NCI-H128 (cell line): ENCODE data around the gene UTF1.
"Not testable (repeated sequence)": the region's sequence is repeated elsewhere in the genome, so short reads cannot be mapped to it uniquely, and the experiment has no call there.

Source experiments
- DNase-seq: peaks from one replicate; lab custom pipeline; 2025; ENCODE audit not compliant: unreplicated experiment; lab: John Stamatoyannopoulos, UW

Gene UTF1

DNA sequence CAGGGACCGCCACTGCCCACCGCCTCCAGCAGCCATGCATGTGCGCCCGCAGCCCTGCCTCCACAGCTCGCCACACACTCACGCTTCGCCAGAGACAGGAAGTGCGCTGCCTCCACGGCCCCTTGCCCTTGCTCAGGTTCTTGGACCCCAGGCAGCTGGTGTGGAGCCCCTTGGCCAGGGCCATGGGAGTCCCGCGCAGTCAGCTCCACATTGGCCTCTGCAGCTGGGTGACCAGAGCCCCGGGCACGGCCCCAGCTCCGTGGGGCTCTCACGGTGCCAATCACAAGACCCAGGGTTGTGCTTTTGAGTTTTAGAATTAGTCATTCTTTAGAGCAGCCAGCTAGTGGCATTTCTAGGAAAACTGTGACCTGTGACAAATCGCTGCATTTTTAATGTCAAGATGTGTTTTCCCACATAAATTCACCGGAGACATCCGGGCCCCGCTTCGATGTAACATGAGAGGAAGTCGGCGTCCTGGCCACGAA is 4.3 kb upstream of the UTF1 start:
- no peak for DNase-seq

DNA sequence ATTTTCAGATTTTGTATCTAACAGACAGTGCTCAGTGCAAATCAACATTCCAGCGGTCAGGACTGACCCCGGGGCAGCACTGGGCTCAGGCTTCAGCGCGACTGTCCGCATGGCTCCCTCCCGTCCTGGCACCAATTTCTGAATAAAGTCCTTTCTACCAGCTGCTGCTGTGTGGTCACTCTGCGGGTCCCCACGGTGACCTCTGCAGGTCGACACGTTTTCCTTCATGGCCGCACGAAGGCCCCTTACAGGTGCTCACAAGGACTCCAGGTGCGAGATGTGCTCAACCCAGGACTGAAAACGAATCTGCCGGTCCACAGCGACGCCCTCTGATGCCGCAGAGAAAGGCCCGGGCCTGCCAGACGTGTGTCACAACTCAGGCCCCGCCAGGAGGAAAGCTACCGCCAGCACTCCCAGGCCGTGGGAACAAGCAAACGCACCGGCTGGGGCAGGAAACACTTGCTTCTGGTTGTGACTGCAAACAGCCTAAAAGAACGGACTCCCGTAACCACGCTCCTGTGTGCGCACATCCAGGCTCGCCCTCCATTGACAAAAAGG is 3.7 kb upstream of the UTF1 start:
- DNase-seq, result no peak

DNA sequence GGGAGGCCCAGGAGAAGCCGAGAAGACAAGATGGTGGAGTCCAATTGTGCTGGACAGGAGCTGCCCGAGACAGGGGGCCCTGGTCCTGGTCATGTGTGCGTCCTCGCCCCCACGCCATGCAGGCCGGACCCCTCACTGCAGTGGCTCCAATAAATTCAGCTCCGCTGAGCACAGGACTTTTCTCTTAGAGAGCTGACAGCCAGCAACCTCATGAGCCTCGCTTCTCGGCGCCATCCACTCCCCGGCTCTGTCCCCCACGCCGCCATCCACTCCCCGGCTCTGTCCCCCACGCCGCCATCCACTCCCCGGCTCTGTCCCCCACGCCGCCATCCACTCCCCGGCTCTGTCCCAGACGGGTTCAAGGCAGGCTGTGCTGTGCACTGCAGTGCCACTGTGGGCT is 2.8 kb upstream of the UTF1 start:
- DNase-seq, result no peak

DNA sequence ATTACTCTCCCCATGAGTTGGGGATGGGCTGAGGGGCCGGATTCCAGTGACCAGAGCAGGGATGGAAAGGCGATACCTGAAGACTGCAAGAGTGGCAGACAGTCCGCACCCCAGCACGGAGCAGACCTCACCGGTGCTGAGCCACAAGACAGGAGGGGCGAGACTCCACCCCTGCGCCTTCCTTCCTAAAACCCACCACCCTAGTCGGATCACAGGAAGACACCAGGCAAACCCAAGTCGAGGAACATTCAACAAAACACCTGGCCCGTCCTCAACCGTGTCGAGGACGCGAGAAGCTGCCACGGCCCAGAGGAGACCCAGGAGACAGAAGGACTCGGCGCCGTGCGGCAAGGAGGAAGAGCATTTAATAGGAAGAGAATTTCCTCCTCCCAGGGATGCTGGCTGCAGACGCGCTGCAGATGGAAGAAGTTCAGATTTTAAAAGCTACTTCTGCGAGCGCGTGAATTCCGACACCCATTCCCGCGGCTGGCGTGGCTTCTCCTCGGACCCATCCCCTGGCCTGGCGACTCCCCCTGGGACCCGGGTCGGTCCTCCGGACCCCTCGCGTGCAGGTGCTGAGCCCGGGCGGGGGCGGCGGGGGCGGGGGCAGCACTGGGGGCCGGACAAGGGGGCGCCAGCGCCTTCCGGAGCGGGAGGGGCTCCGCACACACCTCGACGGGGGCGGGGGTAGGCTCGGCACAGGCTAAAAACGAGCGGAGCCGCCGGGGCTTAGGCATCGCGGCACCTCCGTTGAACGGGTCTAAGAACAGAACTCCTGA is 563 bp upstream of the UTF1 start:
- DNase-seq, result no peak

DNA sequence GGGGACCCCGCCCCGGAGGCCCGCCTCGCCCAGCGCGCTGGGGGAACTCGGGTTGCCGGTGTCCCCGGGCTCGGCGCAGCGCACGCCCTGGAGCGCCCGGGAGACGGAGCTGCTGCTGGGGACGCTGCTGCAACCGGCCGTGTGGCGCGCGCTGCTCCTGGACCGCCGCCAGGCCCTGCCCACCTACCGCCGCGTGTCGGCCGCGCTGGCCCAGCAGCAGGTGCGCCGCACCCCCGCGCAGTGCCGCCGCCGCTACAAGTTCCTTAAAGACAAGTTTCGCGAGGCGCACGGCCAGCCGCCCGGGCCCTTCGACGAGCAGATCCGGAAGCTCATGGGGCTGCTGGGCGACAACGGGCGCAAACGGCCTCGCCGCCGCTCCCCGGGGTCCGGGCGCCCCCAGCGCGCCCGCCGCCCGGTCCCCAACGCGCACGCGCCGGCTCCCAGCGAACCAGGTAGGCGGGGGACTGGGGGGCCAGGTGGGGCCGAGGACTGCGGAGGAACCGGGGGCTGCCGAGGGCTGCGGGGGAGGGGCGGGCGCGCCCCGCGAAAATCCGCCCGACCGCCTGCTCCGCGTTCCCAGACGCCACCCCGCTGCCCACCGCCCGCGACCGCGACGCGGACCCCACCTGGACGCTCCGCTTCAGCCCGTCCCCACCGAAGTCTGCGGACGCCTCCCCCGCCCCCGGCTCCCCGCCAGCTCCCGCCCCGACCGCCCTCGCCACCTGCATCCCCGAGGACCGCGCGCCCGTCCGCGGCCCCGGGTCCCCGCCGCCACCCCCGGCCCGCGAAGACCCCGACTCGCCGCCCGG is 574 bp downstream of the UTF1 start:
- DNase-seq, result no peak

DNA sequence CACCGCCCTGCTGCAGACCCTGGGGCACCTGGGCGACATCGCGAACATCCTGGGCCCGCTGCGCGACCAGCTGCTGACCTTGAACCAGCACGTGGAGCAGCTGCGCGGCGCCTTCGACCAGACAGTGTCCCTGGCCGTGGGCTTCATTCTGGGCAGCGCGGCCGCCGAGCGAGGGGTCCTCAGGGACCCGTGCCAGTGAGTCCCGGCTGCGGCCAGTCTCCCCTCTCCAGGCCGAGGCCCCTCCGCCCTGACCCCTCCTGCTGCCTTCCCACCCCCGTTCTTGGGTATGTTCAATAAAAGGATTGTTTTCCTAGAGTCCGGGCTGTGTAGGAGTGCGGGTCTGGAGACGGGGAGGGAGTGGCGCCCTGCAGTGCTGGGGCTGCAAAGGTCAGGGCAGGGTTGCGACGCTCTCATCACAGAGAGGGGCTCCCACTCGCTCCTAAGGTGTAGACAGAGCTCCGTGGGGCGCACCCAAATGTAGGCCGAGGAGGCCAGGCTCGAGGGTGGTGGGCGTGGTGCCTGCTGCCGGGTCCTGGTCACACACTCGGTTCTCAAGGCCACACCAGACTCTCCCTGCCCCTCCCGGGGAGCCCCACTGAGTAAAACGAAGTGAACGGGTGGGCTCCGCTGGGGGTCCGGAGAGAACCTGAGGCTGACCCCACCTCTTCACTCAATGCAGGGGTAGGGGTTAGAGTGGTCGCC is 1.4 kb downstream of the UTF1 start:
- DNase-seq, result no peak

DNA sequence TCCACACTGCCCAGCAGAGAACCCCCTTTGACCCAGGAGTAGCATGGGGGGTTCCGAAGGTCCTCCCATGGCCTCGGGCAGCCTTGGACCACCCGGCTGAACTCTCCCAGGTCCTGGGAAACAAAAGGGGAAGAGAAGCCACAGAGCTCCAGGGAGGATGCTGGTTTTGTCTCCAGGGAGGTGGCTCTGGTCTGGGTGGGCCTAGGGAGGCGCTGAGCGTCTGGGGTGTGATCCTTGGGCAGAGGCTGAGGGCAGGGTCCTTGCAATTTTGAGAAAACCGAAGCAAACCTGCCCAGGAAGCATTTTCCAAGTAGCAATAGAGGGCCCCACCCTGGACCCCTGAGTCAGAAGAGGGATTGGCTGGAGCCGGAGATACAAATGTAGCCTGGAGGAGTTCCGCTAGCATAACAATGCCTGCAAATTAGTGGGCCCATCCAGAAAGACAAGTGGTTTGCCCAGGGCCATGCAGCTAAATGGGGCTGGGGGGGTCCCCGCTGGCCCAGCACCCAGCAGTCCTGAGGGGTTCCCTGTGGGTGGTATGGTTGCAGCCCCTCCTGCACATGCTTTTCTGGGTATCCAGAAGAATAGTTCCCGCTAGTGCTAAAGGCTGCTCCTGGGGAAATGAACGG is 2.0 kb downstream of the UTF1 start:
- DNase-seq, result no peak

DNA sequence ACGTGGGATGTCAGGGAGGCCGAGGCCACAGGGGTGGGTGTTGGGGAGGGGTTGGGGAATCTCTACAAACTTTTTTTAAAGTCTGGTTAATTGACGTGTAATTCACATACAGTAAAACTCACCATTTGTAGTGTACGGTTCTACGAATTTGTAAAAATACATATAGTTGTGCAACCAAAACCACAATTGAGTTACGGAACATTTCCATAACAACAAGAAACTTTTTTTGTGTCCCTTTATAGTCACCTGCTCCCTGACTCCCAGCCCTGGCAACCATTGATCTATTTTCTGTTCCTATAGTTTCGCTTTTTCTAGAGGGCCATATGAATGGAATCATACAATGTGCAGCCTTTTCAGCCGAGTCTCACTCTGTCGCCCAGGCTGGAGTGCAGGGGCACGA is 4.8 kb downstream of the UTF1 start:
- not testable (repeated sequence) for DNase-seq

DNA sequence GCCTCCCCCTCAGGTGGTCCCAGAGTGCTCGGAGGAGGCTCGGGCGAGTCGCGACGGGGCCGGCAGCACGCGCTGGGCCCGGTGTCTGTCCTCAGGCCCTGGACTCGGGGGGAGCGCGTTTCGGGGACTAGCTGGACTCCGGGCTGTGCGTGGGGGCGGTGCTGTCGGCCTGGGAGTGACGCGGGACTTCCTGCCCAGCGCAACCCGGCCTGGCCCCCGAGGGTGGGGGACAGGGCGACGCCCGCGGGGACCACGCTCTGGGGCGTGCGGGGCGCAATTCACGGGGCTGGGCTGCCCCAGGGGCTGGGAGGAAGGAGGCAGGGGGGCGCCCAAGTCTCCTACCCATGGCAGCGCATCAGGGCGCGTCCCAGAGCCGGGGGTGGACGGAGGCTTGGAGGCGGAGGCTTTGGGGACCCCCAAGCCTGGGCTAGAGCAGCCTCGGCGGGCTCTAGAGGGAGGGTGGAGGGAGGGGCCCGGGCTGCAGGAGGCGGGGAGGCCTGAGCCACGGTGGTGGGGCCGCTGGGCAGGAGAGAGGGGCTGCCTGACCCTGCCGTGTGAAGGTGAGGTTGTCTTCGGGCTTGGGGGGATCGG is 5.3 kb downstream of the UTF1 start:
- DNase-seq, result no peak

DNA sequence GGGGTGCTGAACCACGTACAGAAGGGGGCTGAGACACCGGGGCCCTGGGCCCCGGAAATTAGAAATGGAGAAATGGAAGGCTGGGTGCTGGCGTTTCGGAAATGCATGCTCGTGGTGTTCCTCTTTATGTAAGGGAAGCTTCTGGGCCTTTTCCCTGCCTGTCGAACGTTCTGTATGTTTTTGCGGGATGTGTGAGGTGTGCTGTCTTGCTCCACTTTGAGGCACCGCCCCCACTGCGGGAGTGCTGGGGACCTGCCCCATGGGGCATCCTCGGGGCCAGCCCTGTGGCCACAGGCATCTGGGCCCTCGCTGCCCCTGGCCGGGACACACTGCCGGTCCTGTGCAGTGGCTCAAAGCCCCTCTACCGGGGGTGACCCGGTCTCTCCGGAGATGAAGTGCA is 5.9 kb downstream of the UTF1 start:
- DNase-seq, result no peak

DNA sequence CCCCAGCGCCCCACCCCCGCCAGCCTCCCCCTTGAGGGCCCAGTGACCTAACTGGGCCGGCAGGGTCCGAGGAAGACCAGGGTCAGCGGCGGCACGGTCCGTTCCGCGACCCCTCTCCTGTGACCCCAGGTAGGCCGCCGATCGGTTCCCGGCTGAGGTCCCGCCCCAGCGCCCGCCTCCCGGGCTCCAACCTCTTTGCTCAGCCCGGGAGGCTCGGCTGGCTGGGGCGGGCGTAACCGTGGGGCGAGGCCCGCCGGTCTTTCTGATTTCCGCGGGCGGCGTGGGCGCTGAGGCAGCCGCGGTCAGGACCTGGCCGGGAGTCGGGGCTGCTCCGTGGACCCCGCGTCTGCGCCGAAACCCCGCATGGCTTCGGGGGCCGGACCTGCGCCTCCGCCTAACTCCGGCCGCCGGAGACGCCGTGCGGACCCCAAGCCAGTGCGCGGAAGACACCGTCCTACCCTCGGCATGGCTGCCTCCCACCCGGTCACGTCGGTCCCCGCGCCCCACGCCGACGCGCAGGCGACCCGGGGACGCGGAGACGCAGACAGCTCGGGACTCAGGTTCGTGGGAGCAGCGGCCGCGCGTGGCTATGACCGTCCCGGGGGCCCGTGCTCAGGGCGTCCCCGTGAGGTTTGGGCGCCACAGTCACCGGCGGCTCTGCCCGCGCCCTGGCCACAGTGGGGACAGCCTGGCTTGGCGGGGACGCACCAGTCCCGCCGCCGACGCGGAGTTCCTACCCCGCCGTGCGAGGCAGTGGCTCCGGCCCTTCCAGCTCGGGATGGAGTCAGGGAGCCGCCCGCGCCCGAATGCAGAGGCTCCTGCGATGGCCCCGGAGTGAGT is 6.6 kb downstream of the UTF1 start:
- no peak for DNase-seq

DNA sequence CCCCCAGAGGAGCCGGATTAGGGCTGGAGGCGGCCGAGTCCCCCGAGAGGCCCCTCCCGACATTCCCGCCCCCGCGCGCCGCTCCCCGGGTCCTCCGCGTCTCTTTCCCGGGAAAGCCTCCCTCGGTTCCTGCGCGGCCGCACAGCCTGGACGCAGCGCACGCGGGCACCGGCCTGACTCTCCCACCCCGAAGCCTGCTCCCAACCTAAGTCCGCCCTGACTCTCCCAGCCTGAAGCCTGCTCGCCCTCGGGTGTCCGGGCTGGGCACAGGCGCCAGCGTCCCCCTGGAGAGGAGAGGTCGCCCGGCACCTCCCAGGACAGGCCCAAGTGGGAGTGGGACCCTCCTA is 7.2 kb downstream of the UTF1 start:
- no peak for DNase-seq

DNA sequence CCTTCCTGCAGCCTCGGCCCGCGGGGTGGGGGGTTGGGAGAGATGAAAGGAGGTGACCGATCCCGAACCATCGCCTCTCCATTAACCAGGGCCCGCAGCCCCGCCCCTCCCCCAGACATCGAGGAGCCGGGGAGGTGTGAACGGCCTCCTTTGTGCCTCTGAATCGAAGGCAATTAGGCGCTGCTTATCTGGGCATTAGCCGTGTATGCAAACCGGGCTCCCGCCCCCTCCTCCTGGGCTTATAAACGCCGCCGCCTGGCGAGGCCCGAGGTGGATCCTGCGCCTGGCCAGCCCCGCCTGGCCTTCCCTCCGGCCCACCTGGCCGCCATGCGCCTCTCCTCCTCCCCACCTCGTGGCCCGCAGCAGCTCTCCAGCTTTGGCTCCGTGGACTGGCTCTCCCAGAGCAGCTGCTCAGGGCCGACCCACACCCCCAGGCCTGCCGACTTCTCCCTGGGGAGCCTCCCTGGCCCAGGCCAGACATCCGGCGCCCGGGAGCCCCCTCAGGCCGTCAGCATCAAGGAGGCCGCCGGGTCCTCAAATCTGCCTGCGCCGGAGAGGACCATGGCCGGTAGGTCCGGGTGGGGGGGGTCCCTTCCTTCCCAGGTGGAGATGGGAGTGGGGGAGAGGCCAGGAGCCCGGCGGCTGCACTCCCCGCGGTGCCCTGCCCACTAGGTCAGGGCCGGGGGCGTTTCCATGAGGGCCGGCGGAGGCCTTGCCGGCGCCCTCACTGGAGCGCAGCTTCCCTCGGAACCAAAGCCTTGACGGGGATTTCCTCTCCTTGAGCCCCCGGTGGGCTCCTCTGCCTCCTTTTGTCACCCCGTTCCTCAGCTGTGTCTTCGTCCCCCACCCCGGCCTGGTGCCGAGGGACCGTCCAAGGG is 7.8 kb downstream of the UTF1 start, which contains the start of gene VENTX:
TSS of gene VENTX (plus strand) at position 268 of the 878 bp plus-strand sequence. CDS start at position 328, 60 bp downstream.
- DNase-seq, result no peak

DNA sequence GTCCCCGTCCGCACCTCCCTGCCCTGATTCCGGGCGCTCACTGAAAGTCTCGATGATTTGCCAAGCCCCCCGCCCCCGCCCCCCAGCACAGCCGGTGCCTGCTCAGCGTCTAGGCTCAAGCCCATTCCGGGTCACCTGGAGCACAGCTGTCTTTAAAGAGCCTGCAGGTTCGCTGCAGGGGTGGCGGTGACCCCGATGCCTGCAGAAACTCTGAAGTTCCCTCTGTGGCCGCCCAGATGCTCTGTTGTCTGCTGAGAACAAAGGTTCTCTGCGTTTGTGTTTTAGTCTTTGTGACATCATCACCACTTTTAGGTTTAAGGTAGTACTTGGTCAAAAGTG is 8.4 kb downstream of the UTF1 start:
- DNase-seq, result no peak

DNA sequence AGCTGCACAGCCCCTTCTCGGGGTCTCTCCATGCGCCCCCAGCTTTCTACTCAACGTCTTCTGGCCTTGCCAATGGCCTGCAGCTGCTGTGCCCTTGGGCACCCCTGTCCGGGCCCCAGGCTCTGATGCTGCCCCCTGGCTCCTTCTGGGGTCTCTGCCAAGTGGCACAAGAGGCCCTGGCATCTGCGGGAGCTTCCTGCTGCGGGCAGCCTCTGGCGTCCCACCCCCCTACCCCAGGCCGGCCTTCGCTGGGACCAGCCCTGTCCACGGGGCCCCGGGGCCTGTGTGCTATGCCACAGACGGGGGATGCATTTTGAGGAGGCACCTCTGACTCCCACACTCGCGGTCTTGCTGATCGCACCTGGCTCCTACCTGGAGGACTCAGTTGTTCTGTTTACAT is 10.0 kb downstream of the UTF1 start:
- no peak for DNase-seq

DNA sequence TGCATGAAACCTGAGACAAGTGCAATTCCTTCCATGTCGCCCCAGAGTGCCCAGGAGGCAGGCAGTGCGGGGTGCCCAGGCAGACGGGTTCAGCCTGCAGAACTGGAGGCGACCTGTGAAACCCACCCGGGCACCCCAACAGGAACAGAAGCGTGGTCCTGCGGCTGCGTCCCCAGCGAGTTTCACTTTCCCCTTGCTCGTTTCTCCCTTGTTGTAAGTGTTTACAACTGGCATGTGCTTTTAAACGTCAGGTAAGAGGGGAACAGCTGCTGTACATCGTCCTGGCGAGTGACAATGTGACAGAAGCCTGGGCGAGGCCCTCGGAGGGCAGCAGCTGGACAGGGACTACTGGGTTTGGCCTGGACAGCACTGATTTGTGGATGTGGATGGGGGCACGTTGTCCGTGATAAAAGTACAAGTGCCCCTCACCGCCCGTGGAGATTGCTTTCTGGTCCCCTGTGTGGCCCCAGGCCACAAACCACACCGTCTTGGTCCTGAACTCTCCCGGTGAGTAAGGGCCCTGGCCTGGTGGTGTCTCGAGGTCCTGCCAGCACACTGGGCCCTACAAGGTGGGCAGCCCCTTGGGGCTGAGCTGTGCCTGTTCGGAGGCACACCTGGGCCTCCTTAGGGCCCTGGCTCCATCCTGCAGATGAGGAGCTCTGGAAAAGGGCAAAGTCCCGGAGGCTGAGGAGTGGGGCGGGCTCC is 11.6 kb downstream of the UTF1 start:
- no peak for DNase-seq

DNA sequence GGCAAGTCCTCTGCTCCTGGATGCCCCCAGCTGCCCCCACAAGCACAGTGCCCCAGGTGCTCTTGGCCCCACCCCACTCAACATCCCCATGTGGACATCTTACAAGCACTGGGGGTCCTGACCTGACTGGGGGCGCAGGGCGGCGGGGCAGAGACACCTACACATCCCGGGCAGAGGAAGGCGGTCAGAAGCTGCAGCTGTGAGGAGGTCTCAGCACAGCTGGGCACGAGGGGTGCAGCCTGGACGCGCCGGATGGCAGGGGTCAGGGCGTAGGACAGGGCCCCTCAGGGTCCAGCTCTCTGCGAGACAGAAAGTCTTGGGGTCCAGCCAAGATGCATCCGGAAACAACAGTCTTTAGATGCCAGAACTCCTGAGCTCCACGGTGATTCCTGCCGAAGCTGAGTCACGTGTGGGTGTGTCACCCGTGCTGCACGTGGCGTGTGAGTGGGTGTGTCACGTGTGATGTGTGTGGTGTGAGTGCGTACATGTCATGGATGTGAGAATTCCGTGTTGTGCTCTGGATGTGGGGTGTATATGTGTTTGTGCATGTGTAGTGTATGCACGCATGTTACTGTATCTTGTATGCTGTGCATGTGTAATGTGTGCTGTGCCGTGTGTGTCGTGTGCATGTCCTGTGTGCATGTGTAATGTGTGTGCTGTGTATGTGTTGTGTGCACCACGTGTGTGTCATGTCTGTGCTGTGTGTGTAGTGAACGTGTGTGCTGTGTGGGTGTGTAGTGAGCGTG is 12.8 kb downstream of the UTF1 start:
- DNase-seq, result no peak

DNA sequence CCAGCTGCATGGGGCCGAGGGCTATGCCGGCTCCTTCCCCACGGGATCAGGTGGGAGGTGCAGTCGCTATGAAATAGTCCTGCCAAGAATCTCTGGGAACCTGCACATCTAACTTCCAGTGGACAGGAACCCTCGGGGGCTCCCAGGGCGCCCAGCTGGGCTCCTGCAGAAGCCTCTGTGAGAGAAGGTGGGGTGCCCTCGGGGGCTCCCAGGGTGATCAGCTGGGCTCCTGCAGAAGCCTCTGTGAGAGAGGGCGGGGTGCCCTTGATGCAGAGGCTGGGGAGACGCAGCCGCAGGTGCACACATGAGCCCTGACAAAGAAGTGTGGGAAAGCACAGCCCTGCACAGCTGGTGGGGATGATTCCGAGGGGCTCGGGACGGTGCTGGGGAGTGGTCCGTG is 13.6 kb downstream of the UTF1 start:
- no peak for DNase-seq
